ENCODE data around the gene SLC1A5.
"Not testable (repeated sequence)": the region's sequence is repeated elsewhere in the genome, so short reads cannot be mapped to it uniquely, and the experiment has no call there.

GRCh38 chr19:46760897-46761296 lies 27.5 kb downstream of the SLC1A5 start:
- TF ChIP-seq SUZ12 (IDR thresholded peaks at IDR 0.05; ENCODE audit: extremely low read depth, insufficient read depth, insufficient read length); ZNF274 (IDR thresholded peaks at IDR 0.05; ENCODE audit: low read depth, low read length); YY1 (IDR thresholded peaks at IDR 0.05; ENCODE audit: insufficient read depth, insufficient read length): not testable (repeated sequence)

All from NT2/D1 (cell line).